Smooth muscle cell (in vitro differentiated cells): ENCODE data around the gene DUSP5. TPM values are rescaled to one million over a fixed set of nuclear protein-coding genes. Genes with fewer than 3 reads are reported as not detected.

Experiments used
- DNase-seq: peaks from one replicate; lab custom pipeline; 2025; ENCODE audit not compliant: unreplicated experiment; lab: John Stamatoyannopoulos, UW
- H2AFZ ChIP-seq: fragments of 200-600 bp; sonication (generic); 2 replicates; pipeline ENCODE4 v1.6.0; 2016; ENCODE audit warnings: antibody characterized with exemption, low read depth, mild to moderate bottlenecking
- H3F3A ChIP-seq: fragments of 200-600 bp; sonication (generic); 2 replicates; pipeline ENCODE4 v1.6.0; 2017; ENCODE audit warnings: antibody characterized with exemption, low read depth
- H3K27ac ChIP-seq: fragments of 200-600 bp; sonication (generic); 2 replicates; pipeline ENCODE4 v1.5.1; 2016; ENCODE audit warnings: low read depth, mild to moderate bottlenecking
- H3K27me3 ChIP-seq: fragments of 200-600 bp; sonication (generic); 2 replicates; pipeline ENCODE4 v1.6.1; 2016; ENCODE audit warnings: low read depth, mild to moderate bottlenecking
- H3K36me3 ChIP-seq: fragments of 200-600 bp; sonication (generic); 2 replicates; pipeline ENCODE4 v1.5.1; 2016; ENCODE audit warnings: low read depth
- H3K4me1 ChIP-seq: fragments of 200-600 bp; sonication (generic); 2 replicates; pipeline ENCODE4 v1.5.1; 2016; ENCODE audit warnings: low read depth
- H3K4me2 ChIP-seq: fragments of 200-600 bp; sonication (generic); 2 replicates; pipeline ENCODE4 v1.6.0; 2016; ENCODE audit warnings: mild to moderate bottlenecking
- H3K4me3 ChIP-seq: fragments of 200-600 bp; sonication (generic); 2 replicates; pipeline ENCODE4 v1.5.1; 2016; ENCODE audit warnings: mild to moderate bottlenecking
- H3K79me2 ChIP-seq: fragments of 200-600 bp; sonication (generic); 2 replicates; pipeline ENCODE4 v1.6.0; 2016; ENCODE audit warnings: low read depth, mild to moderate bottlenecking
- H3K9ac ChIP-seq: fragments of 200-600 bp; sonication (generic); 2 replicates; pipeline ENCODE4 v1.6.0; 2016; ENCODE audit warnings: low read depth
- H3K9me3 ChIP-seq: fragments of 200-600 bp; sonication (generic); replicated peaks from 2 replicates; pipeline ENCODE4 v1.5.1; 2016; ENCODE audit warnings: low read depth
- H4K20me1 ChIP-seq: fragments of 200-600 bp; sonication (generic); 2 replicates; pipeline ENCODE4 v1.6.0; 2016; ENCODE audit warnings: low read depth
- CTCF ChIP-seq: fragments of 200-600 bp; sonication (generic); IDR thresholded peaks from 2 replicates; pipeline ENCODE4 v1.5.1; 2017; ENCODE audit warnings: borderline replicate concordance, mild to moderate bottlenecking, antibody characterized with exemption; ENCODE audit not compliant: insufficient read depth, poor library complexity, severe bottlenecking
- WGBS: methylation state at CpG from one replicate; pipeline ENCODE4 v1.1.7; 2016; ENCODE audit warnings: low lambda C conversion rate; 5-methylcytosine and 5-hydroxymethylcytosine counted together
- polyA plus RNA-seq: library from polyadenylated mRNA; unstranded; fragments of >200 nt; fragmentation: Nextera tagmentation; extraction: Ambion mirVana; gene quantifications from 2 replicates; pipeline ENCODE4 v1.2.1, GENCODE V29; 2016
- total RNA-seq: library from RNA; depleted of rRNA; stranded (reverse); fragments of >200 nt; gene quantifications from 2 replicates; pipeline ENCODE4 v1.2.3, GENCODE V29; 2014

Gene DUSP5
- total and polyA plus RNA-seq, 2 experiments from 2014 or later, result 13.6 to 23.6 TPM

- Histone ChIP-seq H3K9ac (no peak overlapping the region), H3K4me2 (no peak overlapping the region), H2AFZ (no peak overlapping the region), H3F3A (no peaks in the 10 kb centered on the region), H3K79me2 (no peaks in the 10 kb centered on the region), H4K20me1 (no peaks in the 10 kb centered on the region), H3K4me1 (no peaks in the 10 kb centered on the region), H3K27ac (no peak overlapping the region), H3K36me3 (no peaks in the 10 kb centered on the region), H3K27me3 (no peaks in the 10 kb centered on the region), H3K9me3 (no peaks in the 10 kb centered on the region), H3K4me3 (no peak overlapping the region)
- no peak for TF ChIP-seq CTCF
- 95% methylated on average over 10 of the region's 10 CpGs for WGBS
- DNase-seq, result no peak
Measured at GRCh38 chr10:110459600-110459999, 38.1 kb upstream of the DUSP5 start.

GRCh38 chr10:110460111-110460809 is 37.4 kb upstream of the DUSP5 start:
- no peaks in the 10 kb centered on the region for H3K36me3 ChIP-seq
- H3K27ac ChIP-seq, result no peak overlapping the region
- no peak overlapping the region for H3K4me2 ChIP-seq
- no peak overlapping the region for H3K4me3 ChIP-seq
- no peaks in the 10 kb centered on the region for H3K79me2 ChIP-seq
- H3K4me1 ChIP-seq, result no peaks in the 10 kb centered on the region
- no peak overlapping the region for H2AFZ ChIP-seq
- H3K9me3 ChIP-seq, result no peaks in the 10 kb centered on the region
- H3K27me3 ChIP-seq, result no peaks in the 10 kb centered on the region
- no peak for TF ChIP-seq CTCF
- H3F3A ChIP-seq, result no peaks in the 10 kb centered on the region
- DNase-seq, result no peak
- WGBS, result 69% methylated on average over 14 of the region's 16 CpGs
- H4K20me1 ChIP-seq, result no peaks in the 10 kb centered on the region
- H3K9ac ChIP-seq, result no peak overlapping the region

GRCh38 chr10:110461088-110461487 is 36.6 kb upstream of the DUSP5 start:
- Histone ChIP-seq H2AFZ (no peak overlapping the region), H3K36me3 (no peaks in the 10 kb centered on the region), H3K27ac (no peak overlapping the region), H3K4me3 (no peak overlapping the region), H3K9ac (no peak overlapping the region), H3K27me3 (no peaks in the 10 kb centered on the region), H3K9me3 (no peaks in the 10 kb centered on the region), H3K4me1 (no peaks in the 10 kb centered on the region), H3F3A (no peaks in the 10 kb centered on the region), H4K20me1 (no peaks in the 10 kb centered on the region), H3K79me2 (no peaks in the 10 kb centered on the region), H3K4me2 (no peak overlapping the region)
- no peak for DNase-seq
- 91% methylated on average over 7 of the region's 7 CpGs for WGBS
- TF ChIP-seq CTCF, result no peak

- Histone ChIP-seq H3K4me2 (no peak overlapping the region), H3K9ac (no peak overlapping the region), H3K27me3 (no peaks in the 10 kb centered on the region), H3K4me3 (no peak overlapping the region), H3K9me3 (no peaks in the 10 kb centered on the region), H4K20me1 (no peaks in the 10 kb centered on the region), H3K4me1 (no peaks in the 10 kb centered on the region), H3K27ac (no peak overlapping the region), H3K79me2 (no peaks in the 10 kb centered on the region), H3K36me3 (no peaks in the 10 kb centered on the region), H3F3A (no peaks in the 10 kb centered on the region), H2AFZ (no peak overlapping the region)
- 67% methylated on average over 2 of the region's 2 CpGs for WGBS
- TF ChIP-seq CTCF, result no peak
- no peak for DNase-seq
Measured at GRCh38 chr10:110461530-110461929, 36.2 kb upstream of the DUSP5 start.
